ENCODE results near the gene CAMSAP1. TPM values are rescaled to one million over a fixed set of nuclear protein-coding genes. Genes with fewer than 3 reads are reported as not detected.
"Not testable (repeated sequence)": the region's sequence is repeated elsewhere in the genome, so short reads cannot be mapped to it uniquely, and the experiment has no call there.

CAMSAP1 gene
- 20.4 TPM for total RNA-seq
- long read RNA-seq, full-length matches to known transcripts: 1 of 24 reads
- long read RNA-seq, partial matches to known transcripts: 17 of 24 reads
- long read RNA-seq, other reads (novel, unspliced or antisense): 6 of 24 reads

- intact Hi-C loops (cut with micrococcal nuclease): no loop called here
- ATAC-seq (peak; percentile 98), DNase-seq (peak; percentile 96)
Measured at GRCh38 chr9:135907431-135908092, at the start of gene CAMSAP1. TSS of gene CAMSAP1 (minus strand) at chr9:135907546. CDS start at chr9:135907159, 387 bp downstream.

- peak; percentile 55 for DNase-seq
- ATAC-seq: peak; percentile 35
- intact Hi-C loops (cut with micrococcal nuclease): no loop called here
Measured at GRCh38 chr9:135956802-135957174, 49.4 kb upstream of the CAMSAP1 start.

GRCh38 chr9:135955934-135956801 is 48.8 kb upstream of the CAMSAP1 start:
- peak; percentile 40 for ATAC-seq
- no peak for DNase-seq

GRCh38 chr9:135952664-135953206 is 45.4 kb upstream of the CAMSAP1 start:
- ATAC-seq (no peak), DNase-seq (no peak)
- intact Hi-C loops (cut with micrococcal nuclease): no loop called here

More at GRCh38 chr9:135955934-135956801, 48.8 kb upstream of the CAMSAP1 start:
- intact Hi-C loops (cut with micrococcal nuclease): no loop called here

GRCh38 chr9:135951889-135952663 is 44.7 kb upstream of the CAMSAP1 start:
- DNase-seq (no peak), ATAC-seq (no peak)
- intact Hi-C loops (cut with micrococcal nuclease): no loop called here

- ATAC-seq; DNase-seq; intact Hi-C loops (cut with micrococcal nuclease): not testable (repeated sequence)
Measured at GRCh38 chr9:135951310-135951709, 44.0 kb upstream of the CAMSAP1 start.

GRCh38 chr9:135950841-135951240 is 43.5 kb upstream of the CAMSAP1 start:
- DNase-seq; intact Hi-C loops (cut with micrococcal nuclease); ATAC-seq: not testable (repeated sequence)

GRCh38 chr9:135950135-135950682 is 42.9 kb upstream of the CAMSAP1 start:
- ATAC-seq (peak; percentile 31), DNase-seq (no peak)
- intact Hi-C loops (cut with micrococcal nuclease): no loop called here

GRCh38 chr9:135949501-135950134 is 42.3 kb upstream of the CAMSAP1 start:
- intact Hi-C loops (cut with micrococcal nuclease): no loop called here
- no peak for DNase-seq
- ATAC-seq: peak; percentile 30

- intact Hi-C loops (cut with micrococcal nuclease): no loop called here
- no peak for ATAC-seq
- DNase-seq: no peak
Measured at GRCh38 chr9:135948968-135949367, 41.6 kb upstream of the CAMSAP1 start.

GRCh38 chr9:135948446-135948845 is 41.1 kb upstream of the CAMSAP1 start:
- intact Hi-C loops (cut with micrococcal nuclease): no loop called here
- no peak for DNase-seq
- no peak for ATAC-seq

- ATAC-seq: no peak
- intact Hi-C loops (cut with micrococcal nuclease): no loop called here
- DNase-seq: no peak
Measured at GRCh38 chr9:135947582-135947981, 40.2 kb upstream of the CAMSAP1 start.

- ATAC-seq; intact Hi-C loops (cut with micrococcal nuclease); DNase-seq: not testable (repeated sequence)
Measured at GRCh38 chr9:135947105-135947504, 39.8 kb upstream of the CAMSAP1 start.

GRCh38 chr9:135946392-135946994 is 39.1 kb upstream of the CAMSAP1 start:
- intact Hi-C loops (cut with micrococcal nuclease): no loop called here
- ATAC-seq: peak; percentile 29
- DNase-seq: no peak

- DNase-seq (no peak), ATAC-seq (no peak)
- intact Hi-C loops (cut with micrococcal nuclease): no loop called here
Measured at GRCh38 chr9:135945969-135946368, 38.6 kb upstream of the CAMSAP1 start.

- intact Hi-C loops (cut with micrococcal nuclease): no loop called here
- no peak for ATAC-seq
- DNase-seq: no peak
Measured at GRCh38 chr9:135944444-135945252, 37.3 kb upstream of the CAMSAP1 start.

GRCh38 chr9:135943604-135944003 is 36.3 kb upstream of the CAMSAP1 start:
- ATAC-seq; DNase-seq; intact Hi-C loops (cut with micrococcal nuclease): not testable (repeated sequence)
